H1 (cell line): ENCODE results near the gene DLX5. TPM values are rescaled to one million over a fixed set of nuclear protein-coding genes. Genes with fewer than 3 reads are reported as not detected.

Experiments used
- CTCF ChIA-PET: fragments of 300-600 bp; sonication (Branson Sonifier 250); formaldehyde crosslinking; loops from one replicate; lab custom pipeline; 2021; ENCODE audit not compliant: partially characterized antibody; lab: Charles Lee
- POLR2A ChIA-PET: fragments of 300-600 bp; sonication (Branson Sonifier 250); formaldehyde crosslinking; loops from one replicate; lab custom pipeline; 2021; ENCODE audit warnings: inconsistent platforms; ENCODE audit not compliant: partially characterized antibody; lab: Charles Lee
- DNase-seq, 2 experiments: peaks; one replicate each; pipeline versions ENCODE4 v3.0.0 to v3.0.0-alpha.2; 2010 to 2022; ENCODE audit warnings: low spot score in 2 of 2, low read depth in 1 of 2, mixed read lengths in 1 of 2
- FAIRE-seq: peaks from 2 replicates; lab custom pipeline; 2011; peaks lifted over from hg19 to GRCh38; lab: Jason Lieb, UNC
- H2AFZ ChIP-seq: 2 replicates; pipeline ENCODE4 v1.8.1; 2012; ENCODE audit warnings: low read length, inconsistent platforms
- H2AK5ac ChIP-seq: 2 replicates; pipeline ENCODE4 v1.6.1; 2013; ENCODE audit warnings: low read depth, low read length
- H2BK120ac ChIP-seq: replicated peaks from 2 replicates; pipeline ENCODE3; 2013; ENCODE audit warnings: low read depth, low read length, inconsistent platforms
- H2BK12ac ChIP-seq: 2 replicates; pipeline ENCODE4 v1.6.1; 2013; ENCODE audit warnings: low read depth, low read length
- H2BK15ac ChIP-seq: 2 replicates; pipeline ENCODE4 v1.6.1; 2013; ENCODE audit warnings: low read length
- H2BK20ac ChIP-seq: 2 replicates; pipeline ENCODE4 v1.6.1; 2013; ENCODE audit warnings: low read length
- H2BK5ac ChIP-seq: 2 replicates; pipeline ENCODE4 v1.6.1; 2013; ENCODE audit warnings: low read depth, low read length
- H3K14ac ChIP-seq: 2 replicates; pipeline ENCODE4 v1.6.1; 2013; ENCODE audit warnings: inconsistent platforms; ENCODE audit not compliant: insufficient read length
- H3K18ac ChIP-seq: 2 replicates; pipeline ENCODE4 v1.6.1; 2013; ENCODE audit warnings: low read length; ENCODE audit errors: extremely low read depth
- H3K23ac ChIP-seq: 2 replicates; pipeline ENCODE4 v1.6.1; 2013; ENCODE audit warnings: inconsistent platforms; ENCODE audit not compliant: insufficient read length
- H3K23me2 ChIP-seq: 2 replicates; pipeline ENCODE4 v1.6.1; 2013; ENCODE audit warnings: low read depth, low read length
- H3K27ac ChIP-seq: 2 replicates; pipeline ENCODE4 v1.6.1; 2011; ENCODE audit warnings: low read depth, low read length, inconsistent platforms
- H3K27me3 ChIP-seq, 4 experiments: replicated peaks in 1 of 4; 1 replicate in 1 of 4; 2 replicates in 3 of 4; pipeline versions ENCODE4 v1.6.1 to v1.8.1; 2011 to 2013; ENCODE audit warnings: low read length in 3 of 4, mild to moderate bottlenecking in 3 of 4, inconsistent platforms in 2 of 4, mixed read lengths in 2 of 4, moderate library complexity in 1 of 4; ENCODE audit not compliant: control insufficient read depth in 3 of 4, insufficient read depth in 3 of 4; ENCODE audit errors: extremely low read depth in 1 of 4
- H3K36me3 ChIP-seq, 4 experiments: 2 replicates each; pipeline versions ENCODE4 v1.6.1 to v1.8.1; 2011 to 2013; ENCODE audit warnings: mild to moderate bottlenecking in 4 of 4, low read length in 3 of 4, moderate library complexity in 2 of 4, control low read depth in 1 of 4, inconsistent platforms in 1 of 4; ENCODE audit not compliant: insufficient read depth in 4 of 4, control insufficient read depth in 2 of 4
- H3K4ac ChIP-seq: replicated peaks from 2 replicates; pipeline ENCODE3; 2013; ENCODE audit warnings: low read length, low read depth, mixed read lengths, inconsistent platforms; ENCODE audit not compliant: insufficient read length
- H3K4me1 ChIP-seq, 4 experiments: replicated peaks in 1 of 4; 1 replicate in 1 of 4; 2 replicates in 3 of 4; pipeline versions ENCODE4 v1.6.1 to v1.8.1; 2011 to 2013; ENCODE audit warnings: low read length in 3 of 4, inconsistent platforms in 2 of 4, mixed read lengths in 1 of 4; ENCODE audit not compliant: insufficient read depth in 4 of 4, control insufficient read depth in 3 of 4
- H3K4me2 ChIP-seq, 2 experiments: 2 replicates each; pipeline versions ENCODE4 v1.6.1 to v1.8.1; 2011 to 2013; ENCODE audit warnings: low read depth in 2 of 2, low read length in 2 of 2, control low read depth in 1 of 2, inconsistent platforms in 1 of 2, mild to moderate bottlenecking in 1 of 2; ENCODE audit not compliant: insufficient read depth in 1 of 2
- H3K4me3 ChIP-seq, 4 experiments: fragments of 200-600, 300-600 bp in 1 of 4; sonication (generic), shearing (Covaris generic), sonication (Bioruptor Twin) in 1 of 4; 2 replicates each; pipeline versions ENCODE4 v1.5.1 to v1.8.1; 2011 to 2016; ENCODE audit warnings: low read length in 4 of 4, low read depth in 3 of 4, control low read depth in 2 of 4, inconsistent platforms in 2 of 4, mild to moderate bottlenecking in 2 of 4, mixed read lengths in 1 of 4, moderate library complexity in 1 of 4; ENCODE audit not compliant: insufficient read depth in 2 of 4; ENCODE audit errors: extremely low read depth in 1 of 4
- H3K56ac ChIP-seq: replicated peaks from 2 replicates; pipeline ENCODE3; 2013; ENCODE audit warnings: low read depth, mild to moderate bottlenecking, mixed read lengths, low read length, inconsistent platforms; ENCODE audit not compliant: insufficient read length
- H3K79me1 ChIP-seq: 2 replicates; pipeline ENCODE4 v1.6.1; 2013; ENCODE audit warnings: low read depth, low read length, control low read depth
- H3K79me2 ChIP-seq, 2 experiments: 2 replicates each; pipeline versions ENCODE4 v1.6.1 to v1.8.1; 2012 to 2013; ENCODE audit warnings: low read length in 2 of 2, mild to moderate bottlenecking in 2 of 2, inconsistent platforms in 1 of 2; ENCODE audit not compliant: insufficient read depth in 2 of 2, control insufficient read depth in 1 of 2
- H3K9ac ChIP-seq, 4 experiments: replicated peaks in 1 of 4; 1 replicate in 1 of 4; 2 replicates in 3 of 4; pipeline versions ENCODE4 v1.6.1 to v1.8.1; 2011 to 2013; ENCODE audit warnings: low read depth in 3 of 4, low read length in 3 of 4, control low read depth in 2 of 4, mild to moderate bottlenecking in 2 of 4, moderate library complexity in 2 of 4, inconsistent platforms in 1 of 4; ENCODE audit errors: extremely low read depth in 1 of 4
- H3K9me3 ChIP-seq, 2 experiments: 2 replicates each; pipeline versions ENCODE4 v1.6.1 to v1.8.1; 2012 to 2013; ENCODE audit warnings: mild to moderate bottlenecking in 2 of 2, moderate library complexity in 2 of 2, control low read depth in 1 of 2, inconsistent platforms in 1 of 2, low read depth in 1 of 2, low read length in 1 of 2, mixed read lengths in 1 of 2; ENCODE audit not compliant: insufficient read depth in 2 of 2
- H4K20me1 ChIP-seq, 2 experiments: replicated peaks in 1 of 2; 2 replicates each; pipeline versions ENCODE3 to v1.8.1; 2011 to 2013; ENCODE audit warnings: inconsistent platforms in 2 of 2, low read length in 2 of 2, mild to moderate bottlenecking in 1 of 2; ENCODE audit not compliant: insufficient read depth in 2 of 2, control insufficient read depth in 1 of 2
- H4K5ac ChIP-seq: 2 replicates; pipeline ENCODE4 v1.6.1; 2013; ENCODE audit warnings: low read length, low read depth, mixed read lengths, inconsistent platforms; ENCODE audit not compliant: insufficient read length
- H4K8ac ChIP-seq: 2 replicates; pipeline ENCODE4 v1.8.0; 2013; ENCODE audit warnings: mild to moderate bottlenecking, moderate library complexity, low read length, inconsistent platforms; ENCODE audit not compliant: insufficient read depth; ENCODE audit errors: extremely low read depth
- H4K91ac ChIP-seq: replicated peaks from 2 replicates; pipeline ENCODE3; 2013; ENCODE audit warnings: low read length, mixed read lengths, inconsistent platforms; ENCODE audit not compliant: insufficient read length
- BACH1 ChIP-seq: IDR thresholded peaks from 2 replicates; pipeline ENCODE4 v1.6.1; 2012; ENCODE audit warnings: low read length, improper control_type of control experiment
- HDAC6 ChIP-seq: IDR thresholded peaks from one replicate; pipeline ENCODE4 v1.7.1; 2012; ENCODE audit warnings: low read depth, mild to moderate bottlenecking, inconsistent platforms, low read length, moderate library complexity
- RNF2 ChIP-seq: fragments of 200-900, 300-1000 bp; sonication (generic); IDR thresholded peaks from 2 replicates; pipeline ENCODE4 v1.7.1; 2016; ENCODE audit warnings: borderline replicate concordance, low read depth, mild to moderate bottlenecking, antibody characterized with exemption, low read length; ENCODE audit not compliant: poor library complexity, severe bottlenecking; ENCODE audit errors: missing control alignments
- TAF1 ChIP-seq: IDR thresholded peaks from 2 replicates; pipeline ENCODE4 v1.6.1; 2011; ENCODE audit warnings: mild to moderate bottlenecking, low read depth, low read length
- YY1 ChIP-seq: IDR thresholded peaks from 2 replicates; pipeline ENCODE4 v1.6.1; 2011; ENCODE audit warnings: low read depth, mild to moderate bottlenecking, low read length
- polyA plus RNA-seq, 7 experiments: library from polyadenylated mRNA; depleted of rRNA in 3 of 7; stranded (reverse) in 5 of 7; unstranded in 2 of 7; fragments of >200 nt in 5 of 7; fragments of 200-250 nt in 2 of 7; gene quantifications; 1 replicate in 5 of 7; 2 replicates in 1 of 7; 4 replicates in 1 of 7; pipeline versions ENCODE4 v1.2.1 to v1.2.3, GENCODE V29; 2011 to 2013; ENCODE audit warnings: missing spikeins in 2 of 7, mixed read lengths in 2 of 7
- total RNA-seq: library from RNA; stranded (reverse); fragmentation: NEBNext Ultra II Directional; extraction: Animal tissue kit (Norgen Biotek cat#: 25700); gene quantifications from 2 replicates; pipeline ENCODE4 v1.2.1, GENCODE V29; 2021
- TF ChIP-seq, protein P1 (sequence below): IDR thresholded peaks from 2 replicates; pipeline ENCODE4 v1.6.1; 2012; ENCODE audit warnings: low read length, inconsistent platforms

The DLX5 gene
- total and polyA plus RNA-seq, 2 of the 8 experiments (the other 6 are each of a cell fraction or from before 2014, with no cell fraction given), result not detected

DNA sequence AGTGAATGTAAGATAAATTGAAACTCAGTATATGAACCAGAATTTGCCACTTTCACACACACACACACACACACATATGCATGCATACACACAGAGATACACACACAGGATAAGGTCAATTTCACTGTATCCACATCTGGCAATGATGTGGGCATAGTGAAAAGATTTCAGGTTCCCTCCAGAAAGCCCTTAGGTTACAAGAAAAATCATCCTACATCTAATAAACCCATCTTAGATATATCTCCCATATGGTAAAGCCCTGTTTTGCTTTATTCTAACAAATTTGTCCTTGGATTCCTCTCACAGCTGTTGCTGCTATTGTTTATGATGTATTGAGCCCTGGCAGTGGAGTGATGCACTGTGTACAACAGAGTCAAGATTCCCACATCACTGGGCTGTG lies 47.2 kb downstream of the DLX5 start:
- Histone ChIP-seq H3K56ac (no peak overlapping the region), H4K20me1 (no peaks in the 10 kb centered on the region), H2BK15ac (no peak overlapping the region), H2BK120ac (no peak overlapping the region), H3K4me1 (no peaks in the 10 kb centered on the region), H3K79me1 (no peaks in the 10 kb centered on the region), H3K23me2 (peaks cover 1% of the 10 kb centered on the region; the same call in 1 of the 2 replicates), H2AK5ac (no peak overlapping the region), H3K23ac (no peak overlapping the region), H2AFZ (no peak overlapping the region), H3K4me2 (no peak overlapping the region), H3K9me3 (no peaks in the 10 kb centered on the region), H3K79me2 (no peaks in the 10 kb centered on the region)
- no peak for FAIRE-seq
- CTCF ChIA-PET, result no interaction called here
- TF ChIP-seq, protein P1, sequence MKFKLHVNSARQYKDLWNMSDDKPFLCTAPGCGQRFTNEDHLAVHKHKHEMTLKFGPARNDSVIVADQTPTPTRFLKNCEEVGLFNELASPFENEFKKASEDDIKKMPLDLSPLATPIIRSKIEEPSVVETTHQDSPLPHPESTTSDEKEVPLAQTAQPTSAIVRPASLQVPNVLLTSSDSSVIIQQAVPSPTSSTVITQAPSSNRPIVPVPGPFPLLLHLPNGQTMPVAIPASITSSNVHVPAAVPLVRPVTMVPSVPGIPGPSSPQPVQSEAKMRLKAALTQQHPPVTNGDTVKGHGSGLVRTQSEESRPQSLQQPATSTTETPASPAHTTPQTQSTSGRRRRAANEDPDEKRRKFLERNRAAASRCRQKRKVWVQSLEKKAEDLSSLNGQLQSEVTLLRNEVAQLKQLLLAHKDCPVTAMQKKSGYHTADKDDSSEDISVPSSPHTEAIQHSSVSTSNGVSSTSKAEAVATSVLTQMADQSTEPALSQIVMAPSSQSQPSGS, result no peak
- TF ChIP-seq BACH1, result no peak
- TF ChIP-seq TAF1, result no peak
- TF ChIP-seq YY1, result no peak
- no peak for TF ChIP-seq RNF2
- no peak for TF ChIP-seq HDAC6
- TF ChIP-seq, all 59 proteins: peak for 0
- POLR2A ChIA-PET, result no interaction called here
- no peak overlapping the region for H3K27ac ChIP-seq
- no peak overlapping the region for H3K9ac ChIP-seq
- no peak overlapping the region for H3K4me3 ChIP-seq
- no peak overlapping the region for H2BK12ac ChIP-seq
- no peak overlapping the region for H3K14ac ChIP-seq
- no peak overlapping the region for H4K5ac ChIP-seq
- H3K4ac ChIP-seq, result no peak overlapping the region
- H2BK20ac ChIP-seq, result no peak overlapping the region
- no peak for DNase-seq
- no peak overlapping the region for H2BK5ac ChIP-seq
- H3K18ac ChIP-seq, result no peak overlapping the region
- H3K27me3 ChIP-seq, result peaks cover 0 to 1% (median 0%) of the 10 kb centered on the region in 4 experiments; a peak in 1 of 7 replicates
- no peak overlapping the region for H4K8ac ChIP-seq
- no peaks in the 10 kb centered on the region for H3K36me3 ChIP-seq
- no peak overlapping the region for H4K91ac ChIP-seq
